Thyroid gland (tissue), 4 donors: ENCODE data around the gene MICAL3. TPM values are rescaled to one million over a fixed set of nuclear protein-coding genes. Genes with fewer than 3 reads are reported as not detected.
A peak's percentile ranks its signal among the peaks of the same experiment; 100 is the strongest.

Experiments used
- DNase-seq, 2 donors: peaks; one replicate each; pipeline ENCODE4 v3.0.0-alpha.2; 2019
- H3K27ac ChIP-seq, 3 donors: fragments of 200-600 bp; sonication (generic); 1 replicate in 2 of 3; 2 replicates in 1 of 3; pipeline ENCODE4 v1.5.1; 2016 to 2019; ENCODE audit warnings: mild to moderate bottlenecking in 1 of 3, moderate library complexity in 1 of 3
- H3K27me3 ChIP-seq: fragments of 200-600 bp; sonication (generic); one replicate; pipeline ENCODE4 v1.5.1; 2019
- H3K36me3 ChIP-seq, 2 donors: fragments of 200-600 bp; sonication (generic); one replicate each; pipeline ENCODE4 v1.5.1; 2016 to 2019
- H3K4me1 ChIP-seq, 2 donors: fragments of 200-600 bp; sonication (generic); one replicate each; pipeline ENCODE4 v1.5.1; 2017 to 2019
- H3K4me3 ChIP-seq, 3 donors: fragments of 200-600 bp; sonication (generic); replicated peaks in 1 of 3; 1 replicate in 2 of 3; 2 replicates in 1 of 3; pipeline ENCODE4 v1.5.1; 2016; ENCODE audit warnings: mild to moderate bottlenecking in 1 of 3
- H3K9me3 ChIP-seq: fragments of 200-600 bp; sonication (generic); one replicate; pipeline ENCODE4 v1.5.1; 2017
- POLR2A ChIP-seq, 2 donors: fragments of 450-650 bp; IDR thresholded peaks; one replicate each; pipeline ENCODE4 v1.6.1; 2017; ENCODE audit warnings: antibody characterized with exemption in 2 of 2, mild to moderate bottlenecking in 2 of 2, moderate library complexity in 1 of 2
- WGBS, 2 donors: methylation state at CpG; one replicate each; pipeline ENCODE4 v1.1.5; 2017; 5-methylcytosine and 5-hydroxymethylcytosine counted together
- intact Hi-C: fragments of 100-400 bp; cut with DNase I; formaldehyde crosslinking; loops from one replicate; pipeline ENCODE4 v1.15.1; 2023
- total RNA-seq, 4 donors: library from RNA; depleted of rRNA; stranded (reverse); fragments of >200 nt; gene quantifications; one replicate each; pipeline ENCODE4 v1.2.3, GENCODE V29; 2016
- TF ChIP-seq, protein P1 (sequence below), 6 experiments: fragments of 200-600 bp in 3 of 6; fragments of 450-650 bp in 3 of 6; sonication (generic) in 3 of 6; IDR thresholded peaks; one replicate each; pipeline ENCODE4 v1.5.1; 2016 to 2019; ENCODE audit warnings: antibody characterized with exemption in 6 of 6, mild to moderate bottlenecking in 2 of 6, inconsistent platforms in 1 of 6, moderate library complexity in 1 of 6

MICAL3 gene
- total RNA-seq, 4 donors from 2014 or later = 31.8 to 53.8 (median 43.6) TPM

DNA sequence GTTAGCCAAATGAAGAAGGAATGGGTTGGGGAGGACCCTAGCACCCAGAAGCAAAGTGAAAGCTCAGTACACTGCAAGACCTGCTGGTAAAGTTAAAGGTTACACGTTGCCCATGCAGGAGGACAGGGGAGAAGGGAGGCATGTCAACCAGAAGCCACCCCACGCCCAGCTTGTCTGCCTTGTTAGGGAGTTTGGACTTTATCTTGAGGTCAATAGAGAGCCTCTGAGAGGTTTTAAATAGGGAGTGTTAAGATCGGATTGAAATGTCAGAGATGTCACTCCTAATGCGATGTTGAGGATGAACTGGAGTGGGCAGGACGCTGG is 34.7 kb upstream of the MICAL3 start:
- DNase-seq = no peak
- peaks cover 0 to 26% of the 10 kb centered on the region in 2 donors for H3K4me1 ChIP-seq
- TF ChIP-seq, protein P1, sequence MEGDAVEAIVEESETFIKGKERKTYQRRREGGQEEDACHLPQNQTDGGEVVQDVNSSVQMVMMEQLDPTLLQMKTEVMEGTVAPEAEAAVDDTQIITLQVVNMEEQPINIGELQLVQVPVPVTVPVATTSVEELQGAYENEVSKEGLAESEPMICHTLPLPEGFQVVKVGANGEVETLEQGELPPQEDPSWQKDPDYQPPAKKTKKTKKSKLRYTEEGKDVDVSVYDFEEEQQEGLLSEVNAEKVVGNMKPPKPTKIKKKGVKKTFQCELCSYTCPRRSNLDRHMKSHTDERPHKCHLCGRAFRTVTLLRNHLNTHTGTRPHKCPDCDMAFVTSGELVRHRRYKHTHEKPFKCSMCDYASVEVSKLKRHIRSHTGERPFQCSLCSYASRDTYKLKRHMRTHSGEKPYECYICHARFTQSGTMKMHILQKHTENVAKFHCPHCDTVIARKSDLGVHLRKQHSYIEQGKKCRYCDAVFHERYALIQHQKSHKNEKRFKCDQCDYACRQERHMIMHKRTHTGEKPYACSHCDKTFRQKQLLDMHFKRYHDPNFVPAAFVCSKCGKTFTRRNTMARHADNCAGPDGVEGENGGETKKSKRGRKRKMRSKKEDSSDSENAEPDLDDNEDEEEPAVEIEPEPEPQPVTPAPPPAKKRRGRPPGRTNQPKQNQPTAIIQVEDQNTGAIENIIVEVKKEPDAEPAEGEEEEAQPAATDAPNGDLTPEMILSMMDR (IDR thresholded peaks at IDR 0.05) = no peak
- TF ChIP-seq POLR2A (IDR thresholded peaks at IDR 0.05) = no peak
- H3K36me3 ChIP-seq = no peaks in the 10 kb centered on the region
- no peak overlapping the region for H3K4me3 ChIP-seq
- H3K9me3 ChIP-seq = no peaks in the 10 kb centered on the region
- intact Hi-C loops = no loop called here
- H3K27me3 ChIP-seq = no peaks in the 10 kb centered on the region
- H3K27ac ChIP-seq = no peak overlapping the region
- 81 to 91% methylated on average over 5 of the region's 5 CpGs for WGBS, 2 donors

DNA sequence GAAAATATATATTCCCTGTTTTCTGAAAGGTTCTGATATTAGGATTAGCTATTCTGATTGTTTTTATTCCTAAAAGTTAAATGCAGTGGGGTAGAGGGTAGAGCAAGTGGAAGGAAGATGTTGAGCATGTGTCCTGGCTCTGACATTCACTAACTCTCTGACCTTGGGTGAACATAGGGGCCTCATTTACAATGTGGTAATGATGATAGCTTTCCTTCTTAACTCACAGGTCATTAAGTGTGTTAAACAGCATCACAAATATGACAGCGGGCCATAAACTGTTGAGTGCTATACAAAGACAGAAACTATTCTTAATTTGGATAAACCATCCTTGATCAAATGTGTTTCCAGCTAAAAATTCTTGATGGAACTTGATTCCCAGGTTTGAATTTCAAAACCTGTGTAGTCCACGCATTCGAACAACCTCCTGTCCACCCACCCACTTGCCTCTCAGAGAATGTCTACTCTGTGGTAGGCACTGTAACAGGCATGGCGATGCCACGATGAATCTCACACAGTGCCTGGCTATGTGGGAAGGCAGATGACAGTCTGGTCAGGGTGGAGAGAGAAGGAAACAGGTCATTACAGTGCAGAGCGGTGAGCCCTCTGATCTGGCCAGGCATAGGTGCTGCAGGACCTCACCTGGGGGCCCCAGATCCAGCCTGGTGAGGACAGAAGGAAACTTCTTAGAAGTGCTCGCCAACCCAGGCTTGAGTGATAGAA is 34.2 kb upstream of the MICAL3 start:
- intact Hi-C loops = no loop called here
- DNase-seq = no peak
- H3K4me3 ChIP-seq = no peak overlapping the region
- no peak overlapping the region for H3K27ac ChIP-seq
- no peak for TF ChIP-seq POLR2A (IDR thresholded peaks at IDR 0.05)
- TF ChIP-seq, protein P1 (IDR thresholded peaks at IDR 0.05) = no peak
- H3K27me3 ChIP-seq = no peaks in the 10 kb centered on the region
- H3K36me3 ChIP-seq = no peaks in the 10 kb centered on the region
- peaks cover 0 to 26% of the 10 kb centered on the region in 2 donors for H3K4me1 ChIP-seq
- H3K9me3 ChIP-seq = no peaks in the 10 kb centered on the region
- 92 to 97% methylated on average over 7 of the region's 7 CpGs for WGBS, 2 donors

DNA sequence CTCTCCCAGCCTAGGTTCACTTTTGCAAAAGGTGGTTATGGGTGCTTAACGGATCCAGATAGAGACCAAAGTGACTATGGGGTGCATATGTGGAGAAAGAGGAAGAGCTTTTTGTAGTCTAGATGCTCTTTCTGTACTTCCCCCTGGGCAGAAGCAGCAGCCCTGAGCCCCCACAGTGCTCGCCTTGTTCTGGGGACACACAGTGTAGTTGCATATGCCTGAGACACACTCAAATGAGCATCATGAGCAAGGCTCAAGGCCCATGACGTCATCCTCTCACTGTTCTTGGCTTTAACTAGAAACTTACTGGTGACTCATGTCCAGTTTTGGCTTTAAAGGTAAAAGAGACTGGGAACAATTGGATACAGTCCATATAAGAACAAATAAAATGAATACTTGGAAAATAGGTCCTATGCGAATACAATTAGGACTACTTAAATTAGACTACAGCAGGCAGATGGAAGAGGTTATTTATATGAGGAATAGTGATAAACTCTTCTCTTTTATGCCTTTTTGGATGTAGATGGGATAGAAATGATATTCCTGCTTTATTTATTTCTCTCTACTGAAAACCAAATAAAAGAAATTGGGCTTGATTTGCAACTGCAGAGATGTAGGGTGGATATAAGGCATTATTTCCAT is 33.3 kb upstream of the MICAL3 start:
- DNase-seq = peak; percentile 40 to 51
- intact Hi-C loops = no loop called here
- WGBS, 2 donors = 50 to 74% methylated on average over 4 of the region's 4 CpGs
- Histone ChIP-seq H3K27me3 (no peaks in the 10 kb centered on the region), H3K4me1 (peaks cover 0 to 20% of the 10 kb centered on the region in 2 donors), H3K9me3 (no peaks in the 10 kb centered on the region), H3K27ac (peak overlapping the region in 1 of 3 donors; percentile 35), H3K36me3 (no peaks in the 10 kb centered on the region), H3K4me3 (no peak overlapping the region)
- TF ChIP-seq POLR2A (IDR thresholded peaks at IDR 0.05) = no peak
- TF ChIP-seq, protein P1 (IDR thresholded peaks at IDR 0.05) = no peak

DNA sequence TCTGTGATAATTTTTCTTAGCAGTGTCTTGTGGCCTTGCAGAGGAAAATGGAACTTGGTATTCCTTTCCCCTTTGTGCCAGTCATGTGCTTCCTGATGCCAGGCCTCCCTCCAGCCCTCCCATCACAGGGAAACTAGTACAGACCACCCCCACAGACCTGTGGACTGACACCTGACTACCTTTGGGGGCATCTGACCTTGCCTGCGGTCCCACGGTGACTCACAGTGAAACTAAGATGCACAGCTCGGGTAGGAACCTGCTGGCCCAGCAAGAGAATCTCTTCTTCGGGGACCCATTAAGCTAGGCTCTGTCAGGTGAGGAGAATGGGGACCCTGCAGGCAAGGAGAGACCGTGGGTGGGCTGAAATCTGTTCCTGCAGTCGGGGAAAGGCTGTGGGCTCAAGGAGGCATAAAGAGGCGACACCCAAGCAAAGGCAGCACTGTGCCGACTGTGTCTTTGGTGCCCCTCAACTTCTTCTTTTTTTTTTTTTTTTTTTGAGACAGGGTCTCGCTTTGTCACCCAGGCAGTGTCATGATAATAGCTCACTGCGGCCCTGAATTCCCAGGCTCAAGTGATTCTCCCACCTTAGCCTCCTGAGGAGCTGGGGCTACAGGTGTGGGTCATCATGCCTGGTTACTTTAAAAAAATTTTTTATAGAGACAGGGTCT is 32.6 kb upstream of the MICAL3 start:
- Histone ChIP-seq H3K4me1 (peaks cover 0 to 19% of the 10 kb centered on the region in 2 donors), H3K27me3 (no peaks in the 10 kb centered on the region), H3K4me3 (no peak overlapping the region), H3K9me3 (no peaks in the 10 kb centered on the region), H3K27ac (peak overlapping the region in 1 of 3 donors; percentile 41), H3K36me3 (no peaks in the 10 kb centered on the region)
- 88% methylated on average over 10 of the region's 10 CpGs for WGBS, 2 donors
- DNase-seq = no peak
- intact Hi-C loops = no loop called here
- TF ChIP-seq, protein P1 (IDR thresholded peaks at IDR 0.05) = no peak
- no peak for TF ChIP-seq POLR2A (IDR thresholded peaks at IDR 0.05)
